Right lobe of liver (tissue), 6 donors: ENCODE data around the gene FAM24A. TPM values are rescaled to one million over a fixed set of nuclear protein-coding genes. Genes with fewer than 3 reads are reported as not detected.

Experiments used
- ATAC-seq, 4 donors: fragments of 200-7000 bp; cut with Tn5 transposase; one replicate each; pipeline ENCODE4 v1.9.1; 2020; ENCODE audit warnings: mild to moderate bottlenecking in 4 of 4, moderate library complexity in 4 of 4
- DNase-seq, 3 donors: peaks; one replicate each; pipeline ENCODE4 v3.0.0-alpha.2; 2020
- H3K27ac ChIP-seq, 3 donors: fragments of 200-600 bp; one replicate each; pipeline ENCODE4 v1.8.0; 2022
- H3K27me3 ChIP-seq, 2 donors: fragments of 200-600 bp; one replicate each; pipeline ENCODE4 v1.8.0; 2022
- H3K36me3 ChIP-seq, 4 donors: fragments of 200-600 bp; sonication (generic) in 1 of 4; one replicate each; pipeline versions ENCODE4 v1.5.1 to v1.8.0; 2017 to 2022; ENCODE audit warnings: control low read depth in 1 of 4
- H3K4me1 ChIP-seq, 4 donors: fragments of 200-600 bp; sonication (generic) in 1 of 4; one replicate each; pipeline versions ENCODE4 v1.5.1 to v1.8.0; 2017 to 2022; ENCODE audit warnings: control low read depth in 1 of 4
- H3K4me3 ChIP-seq, 3 donors: fragments of 200-600 bp; one replicate each; pipeline ENCODE4 v1.8.0; 2022
- H3K9me3 ChIP-seq, 4 donors: fragments of 200-600 bp; sonication (generic) in 1 of 4; one replicate each; pipeline versions ENCODE4 v1.5.1 to v1.8.0; 2017 to 2022; ENCODE audit warnings: control low read depth in 1 of 4
- POLR2A ChIP-seq: fragments of 450-650 bp; IDR thresholded peaks from one replicate; pipeline ENCODE4 v1.6.1; 2017; ENCODE audit warnings: antibody characterized with exemption, mild to moderate bottlenecking
- WGBS: methylation state at CpG from one replicate; pipeline ENCODE4 v1.1.6; 2018; ENCODE audit warnings: low coverage, low lambda C conversion rate; ENCODE audit not compliant: insufficient coverage; ENCODE audit errors: missing lambda C conversion rate; 5-methylcytosine and 5-hydroxymethylcytosine counted together
- intact Hi-C, 2 donors: fragments of 100-400 bp; cut with DNase I; formaldehyde crosslinking; loops; one replicate each; pipeline versions ENCODE4 v1.11.2 to v1.14.1; 2022
- total RNA-seq, 6 experiments: library from RNA; depleted of rRNA in 2 of 6; stranded (reverse); fragments of >200 nt in 2 of 6; fragmentation: NEBNext Ultra II Directional in 3 of 6; extraction: Animal tissue kit (Norgen Biotek cat#: 25700) in 3 of 6; gene quantifications; one replicate each; pipeline versions ENCODE4 v1.1.0 to v1.2.4, GENCODE V29; 2016 to 2023
- TF ChIP-seq, protein P1 (sequence below), 4 donors: fragments of 200-600 bp in 3 of 4; fragments of 450-650 bp in 1 of 4; IDR thresholded peaks; one replicate each; pipeline versions ENCODE4 v1.5.1 to v1.8.0; 2016 to 2022; ENCODE audit warnings: antibody characterized with exemption in 4 of 4, mild to moderate bottlenecking in 2 of 4
- donor health status: DM: no; HTN: yes; CAD: no.
- donor health status: DM: no; HTN: no; CAD: no.
- donor health status: DM: no; HTN: no; CAD: no.
- donor health status: DM: no; HTN: yes; CAD: no.
- donor health status: DM: no; HTN: yes; CAD: no.

The FAM24A gene
- total RNA-seq, 6 experiments from 2014 or later: not detected

DNA sequence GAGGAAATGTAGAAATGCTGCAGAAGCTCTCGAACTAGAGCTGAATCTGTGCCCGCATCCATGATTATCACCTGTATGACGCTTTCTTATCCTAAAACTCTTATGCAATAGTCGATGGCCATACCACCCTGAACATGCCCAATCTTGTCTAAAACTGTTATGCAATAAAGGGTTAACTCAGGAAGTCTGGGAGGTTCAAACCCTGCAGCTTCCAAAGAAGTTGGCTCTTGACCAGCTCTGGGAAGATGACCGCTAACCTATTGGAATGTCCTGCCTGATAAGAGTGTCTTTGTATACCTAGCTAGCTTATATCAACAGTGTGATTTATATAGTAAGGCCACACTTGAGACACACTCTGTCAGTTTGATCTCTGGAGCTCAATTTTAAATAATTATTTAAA lies 47.1 kb downstream of the FAM24A start:
- H3K4me3 ChIP-seq: no peak overlapping the region
- DNase-seq: no peak
- no peak for ATAC-seq
- H3K9me3 ChIP-seq: no peaks in the 10 kb centered on the region
- no peak for TF ChIP-seq POLR2A
- TF ChIP-seq, protein P1, sequence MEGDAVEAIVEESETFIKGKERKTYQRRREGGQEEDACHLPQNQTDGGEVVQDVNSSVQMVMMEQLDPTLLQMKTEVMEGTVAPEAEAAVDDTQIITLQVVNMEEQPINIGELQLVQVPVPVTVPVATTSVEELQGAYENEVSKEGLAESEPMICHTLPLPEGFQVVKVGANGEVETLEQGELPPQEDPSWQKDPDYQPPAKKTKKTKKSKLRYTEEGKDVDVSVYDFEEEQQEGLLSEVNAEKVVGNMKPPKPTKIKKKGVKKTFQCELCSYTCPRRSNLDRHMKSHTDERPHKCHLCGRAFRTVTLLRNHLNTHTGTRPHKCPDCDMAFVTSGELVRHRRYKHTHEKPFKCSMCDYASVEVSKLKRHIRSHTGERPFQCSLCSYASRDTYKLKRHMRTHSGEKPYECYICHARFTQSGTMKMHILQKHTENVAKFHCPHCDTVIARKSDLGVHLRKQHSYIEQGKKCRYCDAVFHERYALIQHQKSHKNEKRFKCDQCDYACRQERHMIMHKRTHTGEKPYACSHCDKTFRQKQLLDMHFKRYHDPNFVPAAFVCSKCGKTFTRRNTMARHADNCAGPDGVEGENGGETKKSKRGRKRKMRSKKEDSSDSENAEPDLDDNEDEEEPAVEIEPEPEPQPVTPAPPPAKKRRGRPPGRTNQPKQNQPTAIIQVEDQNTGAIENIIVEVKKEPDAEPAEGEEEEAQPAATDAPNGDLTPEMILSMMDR (IDR thresholded peaks at IDR 0.05): no peak
- WGBS: 68% methylated on average over 5 of the region's 5 CpGs
- H3K4me1 ChIP-seq: peaks cover 0 to 9% (median 0%) of the 10 kb centered on the region in 4 donors
- no peak overlapping the region for H3K27ac ChIP-seq
- no peaks in the 10 kb centered on the region for H3K27me3 ChIP-seq
- no peaks in the 10 kb centered on the region for H3K36me3 ChIP-seq
- intact Hi-C loops: no loop called here

DNA sequence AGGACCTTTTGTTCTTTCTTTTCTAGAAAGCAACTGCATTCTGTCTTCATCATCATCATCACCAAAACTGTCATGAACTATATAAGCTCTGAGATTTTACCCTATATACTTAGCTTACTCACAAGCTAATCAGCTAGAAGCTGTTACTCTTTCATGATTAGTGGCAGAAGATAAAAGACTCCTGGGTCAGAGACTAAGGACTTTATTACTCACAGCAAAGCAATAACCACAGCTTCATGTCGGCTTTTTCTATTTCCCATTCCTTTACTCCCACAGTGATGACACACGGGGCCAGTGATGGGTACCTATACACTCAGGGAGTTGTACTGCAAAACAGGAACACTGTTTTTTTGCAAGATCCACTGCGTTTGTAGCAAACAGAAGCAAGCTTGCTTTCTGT lies 52.0 kb downstream of the FAM24A start:
- Histone ChIP-seq H3K27me3 (no peaks in the 10 kb centered on the region), H3K9me3 (no peaks in the 10 kb centered on the region), H3K4me1 (no peaks in the 10 kb centered on the region), H3K4me3 (no peak overlapping the region), H3K36me3 (no peaks in the 10 kb centered on the region), H3K27ac (no peak overlapping the region)
- intact Hi-C loops: no loop called here
- ATAC-seq: no peak
- DNase-seq: no peak
- WGBS: 45% methylated on average over 3 of the region's 3 CpGs
- no peak for TF ChIP-seq POLR2A
- TF ChIP-seq, protein P1 (IDR thresholded peaks at IDR 0.05): no peak

Other genes with a start within 250 kb of the FAM24A start
- not detected for gene C10orf120, start 210.8 kb upstream of the FAM24A start, total RNA-seq
- gene CUZD1, start 64.8 kb upstream of the FAM24A start, total RNA-seq: under 1 TPM in 1 of 6 experiments, not detected in 5; 0.20 TPM
- gene FAM24B, start 31.0 kb upstream of the FAM24A start, total RNA-seq: under 1 TPM in 4 of 6 experiments, not detected in 2; 0.34 to 0.75 (median 0.51) TPM
- 1 to 10 TPM; 2.0 to 4.5 (median 3.3) TPM for gene C10orf88, start 43.6 kb downstream of the FAM24A start, total RNA-seq
- gene PSTK, start 69.8 kb downstream of the FAM24A start, total RNA-seq: 1 to 10 TPM; 3.0 to 6.9 (median 4.0) TPM
- gene IKZF5, start 98.2 kb downstream of the FAM24A start, total RNA-seq: 10 to 100 TPM in 2 of 6 experiments, 1 to 10 TPM in 4; 4.1 to 15.8 (median 8.3) TPM
- gene ACADSB, start 98.4 kb downstream of the FAM24A start, total RNA-seq: 100 to 1,000 TPM in 4 of 6 experiments, 10 to 100 TPM in 2; 73.6 to 591 (median 273) TPM
- not detected for gene HMX3, start 225.4 kb downstream of the FAM24A start, total RNA-seq
- not detected for gene HMX2, start 237.5 kb downstream of the FAM24A start, total RNA-seq
- gene BUB3, start 243.8 kb downstream of the FAM24A start, total RNA-seq: 10 to 100 TPM; 24.1 to 50.9 (median 31.2) TPM